GM23338 (cell line): ENCODE results near the gene MKKS. TPM values are rescaled to one million over a fixed set of nuclear protein-coding genes. Genes with fewer than 3 reads are reported as not detected.

Source experiments
- ATAC-seq: fragments of 200-7000 bp; cut with Tn5 transposase; 3 replicates; pipeline ENCODE4 v1.9.1; 2020
- DNase-seq: peaks from one replicate; pipeline ENCODE4 v3.0.0-alpha.2; 2015; ENCODE audit warnings: low spot score
- H2AFZ ChIP-seq: fragments of 200-600 bp; sonication (generic); 2 replicates; pipeline ENCODE4 v1.8.0; 2016; ENCODE audit warnings: antibody characterized with exemption, mild to moderate bottlenecking, moderate library complexity
- H3F3A ChIP-seq: fragments of 200-600 bp; sonication (generic); replicated peaks from 2 replicates; pipeline ENCODE4 v1.8.0; 2017; ENCODE audit warnings: antibody characterized with exemption, mixed run types, low read depth
- H3K27ac ChIP-seq: fragments of 200-600 bp; sonication (generic); 2 replicates; pipeline ENCODE4 v1.6.1; 2016; ENCODE audit warnings: low read depth
- H3K27me3 ChIP-seq: fragments of 200-600 bp; sonication (generic); 2 replicates; pipeline ENCODE4 v1.8.0; 2016; ENCODE audit warnings: mild to moderate bottlenecking, mixed run types, moderate library complexity; ENCODE audit not compliant: insufficient read depth
- H3K36me3 ChIP-seq: fragments of 200-600 bp; sonication (generic); 2 replicates; pipeline ENCODE4 v1.8.0; 2016; ENCODE audit warnings: mild to moderate bottlenecking; ENCODE audit not compliant: insufficient read depth
- H3K4me1 ChIP-seq: fragments of 200-600 bp; sonication (generic); 2 replicates; pipeline ENCODE4 v1.8.0; 2016; ENCODE audit warnings: mild to moderate bottlenecking, moderate library complexity; ENCODE audit not compliant: insufficient read depth
- H3K4me2 ChIP-seq: fragments of 200-600 bp; sonication (generic); 2 replicates; pipeline ENCODE4 v1.7.1; 2017; ENCODE audit warnings: mixed run types
- H3K4me3 ChIP-seq: fragments of 200-600 bp; sonication (generic); 2 replicates; pipeline ENCODE4 v1.6.1; 2016; ENCODE audit warnings: mixed run types
- H3K79me2 ChIP-seq: fragments of 200-600 bp; sonication (generic); replicated peaks from 2 replicates; pipeline ENCODE4 v1.8.0; 2017; ENCODE audit warnings: mild to moderate bottlenecking; ENCODE audit not compliant: insufficient read depth
- H3K9me2 ChIP-seq: fragments of 200-600 bp; sonication (generic); 2 replicates; pipeline ENCODE4 v1.8.0; 2017; ENCODE audit not compliant: insufficient read depth
- H4K20me1 ChIP-seq: fragments of 200-600 bp; sonication (generic); replicated peaks from 2 replicates; pipeline ENCODE4 v1.8.0; 2017; ENCODE audit warnings: mild to moderate bottlenecking; ENCODE audit not compliant: insufficient read depth
- H3K27ac Mint-ChIP-seq: 2 replicates; pipeline ENCODE4 v1.8.0; 2020; ENCODE audit warnings: inconsistent platforms, mild to moderate bottlenecking, moderate library complexity, mixed read lengths
- H3K27me3 Mint-ChIP-seq: 3 replicates; pipeline ENCODE4 v1.8.0; 2022; ENCODE audit warnings: low read depth, mild to moderate bottlenecking, moderate library complexity, mixed read lengths, inconsistent platforms; ENCODE audit not compliant: insufficient read depth, poor library complexity
- H3K36me3 Mint-ChIP-seq: 3 replicates; pipeline ENCODE4 v1.8.0; 2021; ENCODE audit warnings: low read depth, mild to moderate bottlenecking, inconsistent platforms, moderate library complexity, mixed read lengths
- H3K4me1 Mint-ChIP-seq: 3 replicates; pipeline ENCODE4 v1.8.0; 2020; ENCODE audit warnings: mild to moderate bottlenecking, inconsistent platforms, mixed read lengths
- H3K4me3 Mint-ChIP-seq: 3 replicates; pipeline ENCODE4 v1.8.0; 2021; ENCODE audit warnings: moderate library complexity, mild to moderate bottlenecking, inconsistent platforms, mixed read lengths
- H3K9me3 Mint-ChIP-seq: 3 replicates; pipeline ENCODE4 v1.8.0; 2020; ENCODE audit warnings: moderate library complexity, mild to moderate bottlenecking, inconsistent platforms, mixed read lengths
- CTCF ChIP-seq, 2 experiments: fragments of 200-600 bp in 1 of 2; sonication (generic) in 1 of 2; conservative IDR thresholded peaks; 2 replicates each; pipeline versions ENCODE4 v1.5.1 to v1.6.1; 2016 to 2017; ENCODE audit warnings: antibody characterized with exemption in 2 of 2, low read depth in 2 of 2, mild to moderate bottlenecking in 2 of 2, moderate library complexity in 1 of 2
- ETS1 ChIP-seq: IDR thresholded peaks from 2 replicates; pipeline ENCODE4 v1.6.1; 2016; ENCODE audit warnings: antibody characterized with exemption
- ZNF462 ChIP-seq: fragments of 250-450 bp; sonication (Bioruptor Pico); IDR thresholded peaks from 2 replicates; pipeline ENCODE4 v1.5.0; 2020; ENCODE audit warnings: mild to moderate bottlenecking, moderate library complexity
- polyA plus RNA-seq: library from polyadenylated mRNA; unstranded; fragments of >200 nt; fragmentation: Nextera tagmentation; extraction: Ambion mirVana; gene quantifications from 2 replicates; pipeline ENCODE4 v1.2.1, GENCODE V29; 2016
- total RNA-seq: library from RNA; depleted of rRNA; stranded (reverse); fragments of >200 nt; shearing (Covaris generic); gene quantifications from 2 replicates; pipeline ENCODE4 v1.2.3, GENCODE V29; 2014

Gene MKKS
- total and polyA plus RNA-seq, 2 experiments from 2014 or later = 13.4 to 16.7 TPM

- TF ChIP-seq ZNF462 (CRISPR knock-in tag) = no peak
- no peak for TF ChIP-seq ETS1
- no peak overlapping the region for H3K4me3 Mint-ChIP-seq
- Histone ChIP-seq H3K27ac (no peak overlapping the region), H3K4me1 (peaks cover 23% of the 10 kb centered on the region), H3K36me3 (no peaks in the 10 kb centered on the region), H3K27me3 (no peaks in the 10 kb centered on the region), H3K79me2 (peaks cover 98% of the 10 kb centered on the region), H4K20me1 (peaks cover 9% of the 10 kb centered on the region; the same call in 1 of the 2 replicates), H3K4me3 (no peak overlapping the region), H3K4me2 (no peak overlapping the region), H2AFZ (no peak overlapping the region), H3K9me2 (no peaks in the 10 kb centered on the region), H3F3A (no peaks in the 10 kb centered on the region)
- H3K27ac Mint-ChIP-seq = no peak overlapping the region
- H3K27me3 Mint-ChIP-seq = no peaks in the 10 kb centered on the region
- peaks cover 28% of the 10 kb centered on the region for H3K4me1 Mint-ChIP-seq
- ATAC-seq (no peak), DNase-seq (no peak)
- H3K36me3 Mint-ChIP-seq = peaks cover 13% of the 10 kb centered on the region
- no peaks in the 10 kb centered on the region for H3K9me3 Mint-ChIP-seq
These were observed 6.0 kb downstream of the MKKS start for GRCh38 chr20:10428008-10428407.

GRCh38 chr20:10427060-10427692, 6.8 kb downstream of the MKKS start:
- peaks cover 26% of the 10 kb centered on the region for H3K4me1 Mint-ChIP-seq
- no peak overlapping the region for H3K27ac ChIP-seq
- 0 out of 2 replicates have a peak overlapping the region, but pooled peaks have one; percentile 53 for H3K27ac Mint-ChIP-seq
- peaks cover 15% of the 10 kb centered on the region for H3K36me3 Mint-ChIP-seq
- ATAC-seq = peak; percentile 30; the same call in 1 of the 3 replicates
- H3K4me1 ChIP-seq = peaks cover 23% of the 10 kb centered on the region
- H3K27me3 ChIP-seq = no peaks in the 10 kb centered on the region
- peaks cover 96% of the 10 kb centered on the region for H3K79me2 ChIP-seq
- H3K9me3 Mint-ChIP-seq = no peaks in the 10 kb centered on the region
- peaks cover 9% of the 10 kb centered on the region; the same call in 1 of the 2 replicates for H4K20me1 ChIP-seq
- no peak overlapping the region for H3K4me2 ChIP-seq
- no peaks in the 10 kb centered on the region for H3K36me3 ChIP-seq
- H3K9me2 ChIP-seq = no peaks in the 10 kb centered on the region
- no peak overlapping the region for H3K4me3 ChIP-seq
- DNase-seq = peak; percentile 74
- H3F3A ChIP-seq = no peaks in the 10 kb centered on the region
- no peak overlapping the region for H3K4me3 Mint-ChIP-seq
- no peak overlapping the region for H2AFZ ChIP-seq
- no peaks in the 10 kb centered on the region for H3K27me3 Mint-ChIP-seq
- TF ChIP-seq CTCF (conservative IDR thresholded peaks at IDR 0.05; ENCODE audit: low read depth in 2 of 2) = peak; percentile 75 to 98
